H54 (cell line): Measurements from ENCODE around the gene MET.
"Not testable (repeated sequence)": the region's sequence is repeated elsewhere in the genome, so short reads cannot be mapped to it uniquely, and the experiment has no call there.

Experiments
- DNase-seq: peaks from one replicate; pipeline ENCODE4 v3.0.0; 2011; ENCODE audit warnings: low spot score, mixed read lengths; ENCODE audit not compliant: insufficient read length
- FAIRE-seq: peaks from 3 replicates; lab custom pipeline; 2011; peaks lifted over from hg19 to GRCh38; lab: Jason Lieb, UNC
- POLR2A ChIP-seq: IDR thresholded peaks from 2 replicates; pipeline ENCODE4 v1.6.1; 2011; ENCODE audit warnings: low read depth, mild to moderate bottlenecking, low read length

MET gene

DNA sequence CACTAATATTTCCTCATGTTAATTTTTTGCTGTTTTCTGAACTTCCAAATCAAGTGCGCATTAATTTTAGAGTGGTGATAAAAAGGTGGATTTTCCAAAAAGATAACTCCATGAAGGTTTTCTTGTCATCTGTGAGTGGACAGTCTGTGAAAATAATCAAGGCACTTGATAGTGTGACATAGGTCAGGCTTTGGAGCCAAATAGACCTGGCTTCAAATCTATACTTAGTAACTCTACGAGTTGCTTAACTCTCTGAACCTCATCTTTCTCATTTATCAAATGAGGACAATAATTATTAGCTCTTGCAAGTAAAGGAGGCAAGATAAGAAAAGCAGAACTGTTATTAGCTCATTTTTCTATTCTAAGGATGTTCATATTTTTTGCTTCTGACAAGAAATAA lies 24.7 kb upstream of the MET start:
- DNase-seq (no peak), FAIRE-seq (no peak)
- no peak for TF ChIP-seq POLR2A

DNA sequence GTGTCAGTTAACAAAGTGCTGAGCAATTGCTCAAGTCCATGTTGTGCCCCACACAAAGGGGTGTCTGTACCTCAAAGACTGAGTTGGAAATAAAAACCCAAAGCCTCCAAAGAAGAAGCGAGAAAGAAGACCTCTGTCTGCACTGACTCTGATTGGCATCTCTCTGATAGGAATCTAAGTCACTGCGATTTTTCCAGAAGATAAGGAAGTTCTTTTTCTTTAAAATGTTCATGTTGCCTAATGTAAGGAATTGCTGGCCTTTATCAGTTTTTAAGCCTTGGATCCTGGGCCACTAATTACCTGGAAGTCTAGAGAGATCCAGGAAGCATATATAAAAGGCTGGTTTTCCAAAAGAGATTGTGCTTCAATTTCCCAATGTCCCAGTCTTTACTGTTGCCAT lies 24.1 kb upstream of the MET start:
- DNase-seq (no peak), FAIRE-seq (no peak)
- no peak for TF ChIP-seq POLR2A

- no peak for FAIRE-seq
- no peak for TF ChIP-seq POLR2A
- DNase-seq = no peak
These were observed 21.6 kb upstream of the MET start for GRCh38 chr7:116650436-116650835.

DNA sequence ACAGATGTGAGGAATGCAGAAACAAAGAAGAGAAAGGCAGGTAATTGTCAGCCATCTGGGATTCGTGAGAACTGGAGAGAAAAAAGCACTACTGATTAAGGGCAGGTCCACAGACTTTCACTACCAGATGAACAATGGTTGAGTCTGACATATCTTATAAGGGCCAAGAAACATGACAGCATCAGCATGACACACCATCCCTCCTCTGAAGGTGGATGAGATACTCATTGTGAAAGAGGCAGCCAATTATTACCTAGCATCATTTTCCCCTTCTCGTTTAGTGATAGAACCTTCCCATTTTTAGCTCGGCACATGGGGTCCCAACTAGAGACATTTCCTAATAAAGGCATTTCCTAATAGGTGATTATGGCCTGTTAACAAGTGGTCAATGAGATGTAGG lies 19.2 kb upstream of the MET start:
- no peak for DNase-seq
- no peak for FAIRE-seq

DNA sequence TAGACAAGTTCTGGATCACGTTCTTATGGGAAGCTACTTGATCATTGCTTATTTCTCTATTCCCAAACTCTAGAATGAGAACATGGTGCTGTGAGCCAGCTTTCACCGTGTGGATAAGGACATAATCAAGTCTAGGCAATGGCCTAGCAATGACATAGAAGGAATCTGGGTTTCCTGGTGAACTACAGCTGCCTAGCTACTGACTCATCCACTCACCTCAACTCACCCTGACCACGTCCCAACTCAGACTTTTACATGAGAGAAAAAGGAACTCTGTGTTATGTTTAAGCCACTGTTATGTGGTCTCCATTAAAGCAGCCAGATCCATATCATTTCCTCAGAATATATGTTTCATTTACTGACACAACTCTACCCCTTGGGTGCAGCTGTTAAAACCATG lies 18.8 kb upstream of the MET start:
- TF ChIP-seq POLR2A = no peak
- FAIRE-seq (peak; percentile 97), DNase-seq (peak; percentile 42)

More for the DNA sequence above, 19.2 kb upstream of the MET start:
- no peak for TF ChIP-seq POLR2A

GRCh38 chr7:116653646-116654045 lies 18.4 kb upstream of the MET start:
- no peak for TF ChIP-seq POLR2A
- DNase-seq = no peak
- no peak for FAIRE-seq

DNA sequence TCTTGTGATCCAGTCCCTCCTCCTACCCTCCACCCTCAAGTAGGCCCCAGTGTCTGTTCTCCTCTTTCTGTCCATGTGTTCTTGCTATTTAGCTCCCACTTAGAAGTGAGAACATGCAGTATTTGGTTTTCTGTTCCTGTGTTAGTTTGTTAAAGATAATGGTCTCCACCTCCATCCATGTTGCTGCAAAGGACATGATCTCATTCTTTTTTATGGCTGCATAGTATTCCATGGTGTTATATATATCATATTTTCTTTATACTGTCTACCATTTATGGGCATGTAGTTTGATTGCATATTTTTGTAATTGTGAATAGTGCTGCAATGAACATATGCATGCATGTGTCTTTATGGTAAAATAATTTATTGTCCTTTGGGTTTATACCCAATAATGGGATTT lies 12.7 kb upstream of the MET start:
- FAIRE-seq, DNase-seq: not testable (repeated sequence)

GRCh38 chr7:116661865-116662264 lies 10.1 kb upstream of the MET start:
- no peak for TF ChIP-seq POLR2A
- DNase-seq (no peak), FAIRE-seq (no peak)

DNA sequence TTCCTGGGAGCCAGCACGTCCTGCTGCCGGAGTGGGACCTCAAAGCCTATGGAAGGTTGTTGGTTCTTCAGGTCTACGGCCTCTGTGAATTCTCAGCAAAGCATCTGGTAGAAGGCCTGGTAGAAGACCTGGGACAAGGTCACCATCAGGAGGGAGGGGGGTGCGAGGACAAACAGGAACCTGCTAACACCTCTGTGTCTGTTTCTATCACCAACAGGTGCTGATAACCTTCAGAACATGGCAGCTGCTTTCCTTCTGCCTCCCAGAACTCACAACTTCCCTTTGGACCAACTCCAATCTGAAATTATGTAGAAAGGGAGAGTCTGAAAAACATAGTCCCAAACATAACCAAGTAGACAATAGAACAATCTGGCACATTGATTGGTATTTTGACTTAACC lies 8.3 kb upstream of the MET start:
- FAIRE-seq (no peak), DNase-seq (no peak)

GRCh38 chr7:116665332-116665996 lies 6.5 kb upstream of the MET start:
- no peak for TF ChIP-seq POLR2A
- FAIRE-seq (no peak), DNase-seq (no peak)

More for the DNA sequence above, 8.3 kb upstream of the MET start:
- TF ChIP-seq POLR2A = no peak

DNA sequence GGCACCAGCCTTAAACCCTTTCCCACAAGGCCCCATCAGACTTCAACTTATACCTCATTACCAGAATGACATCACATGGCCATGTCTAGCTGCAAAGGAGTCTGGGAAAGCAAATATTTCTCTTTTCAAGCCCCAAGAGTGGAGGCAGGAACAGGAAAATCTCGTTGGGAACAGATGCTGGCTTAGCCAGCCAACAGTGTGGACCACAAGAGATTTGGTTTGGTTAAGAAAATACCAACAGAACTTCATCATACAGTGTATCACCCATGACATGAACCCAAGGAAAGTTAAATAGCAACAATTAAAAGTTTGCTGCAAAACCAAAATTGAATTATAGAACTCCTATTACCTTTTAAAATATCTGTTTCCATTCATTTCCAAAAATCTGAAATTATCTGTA lies 2.2 kb upstream of the MET start:
- DNase-seq (no peak), FAIRE-seq (no peak)
- no peak for TF ChIP-seq POLR2A

- DNase-seq = no peak
- no peak for FAIRE-seq
- no peak for TF ChIP-seq POLR2A
These were observed 1.5 kb upstream of the MET start for GRCh38 chr7:116670409-116671015.

DNA sequence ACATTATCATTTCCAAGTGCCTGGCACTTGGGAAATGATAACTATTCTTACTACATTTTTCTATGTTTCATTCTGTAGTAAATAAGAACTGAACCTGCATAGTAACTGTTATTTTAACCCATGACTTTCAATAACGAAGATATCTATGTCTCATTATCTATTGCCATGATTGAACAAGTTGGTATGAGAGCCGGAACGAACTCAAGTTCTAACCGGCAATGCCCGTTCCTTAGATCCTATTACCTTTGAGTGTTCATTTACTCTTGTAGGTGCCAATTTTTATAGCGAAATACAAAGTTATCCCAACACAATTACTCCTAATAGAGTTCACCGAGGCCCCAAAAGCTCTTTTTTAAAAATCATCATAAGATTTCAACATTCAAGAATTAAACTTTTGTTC lies 885 bp upstream of the MET start:
- DNase-seq (no peak), FAIRE-seq (no peak)
- no peak for TF ChIP-seq POLR2A

DNA sequence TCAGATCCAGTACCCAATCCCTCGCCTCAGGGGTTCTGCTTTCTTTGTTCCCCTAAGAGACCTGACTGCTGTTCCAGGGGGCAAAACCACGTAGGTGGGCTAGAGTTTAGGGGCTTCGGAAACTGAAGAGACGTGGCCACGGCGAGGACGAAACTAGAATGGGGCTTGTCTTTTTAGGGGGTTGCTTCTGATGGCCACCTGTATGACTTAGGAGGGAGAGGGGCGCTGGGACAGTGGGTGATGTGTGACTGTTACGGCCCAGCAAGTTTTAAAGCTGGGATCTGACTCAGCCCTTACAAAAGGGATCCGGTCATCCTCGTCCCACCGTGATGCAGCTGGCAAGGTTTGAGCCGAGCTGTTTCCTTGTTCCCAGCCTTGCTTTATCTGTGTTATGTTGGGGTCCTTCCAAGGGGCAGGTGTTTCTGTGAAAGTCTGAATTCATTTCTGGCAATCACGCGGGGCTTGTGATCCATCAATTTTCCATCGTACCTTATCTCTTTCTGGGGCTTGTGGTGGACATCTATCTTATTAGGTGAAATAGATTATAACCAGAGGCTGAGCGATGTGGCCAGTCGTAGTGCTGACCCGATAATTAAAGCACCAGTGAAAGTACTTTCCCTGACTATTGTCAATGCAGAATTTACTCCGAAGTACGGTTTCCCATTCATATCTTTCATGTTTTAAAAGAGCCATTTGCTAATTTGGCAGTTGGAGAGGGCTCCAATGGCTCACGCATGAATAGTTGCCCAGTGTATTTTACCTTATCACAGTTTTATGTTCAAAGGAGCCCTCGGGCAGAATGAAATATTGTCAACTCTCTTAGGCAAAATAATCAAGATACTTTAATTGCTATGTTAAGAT lies 830 bp downstream of the MET start:
- no peak for TF ChIP-seq POLR2A
- DNase-seq (no peak), FAIRE-seq (peak; percentile 36)
